SK-N-SH (cell line): ENCODE measurements around the gene GALNT11. TPM values are rescaled to one million over a fixed set of nuclear protein-coding genes. Genes with fewer than 3 reads are reported as not detected.
A peak's percentile ranks its signal among the peaks of the same experiment; 100 is the strongest.

Experiments
- CTCF ChIP-seq: fragments of 200-600 bp; sonication (generic); IDR thresholded peaks from 2 replicates; pipeline ENCODE4 v1.6.1; 2017; ENCODE audit warnings: antibody characterized with exemption, mild to moderate bottlenecking, moderate library complexity
- ELF1 ChIP-seq: IDR thresholded peaks from 2 replicates; pipeline ENCODE4 v1.4.0; 2012
- EP300 ChIP-seq, 2 experiments: IDR thresholded peaks; 2 replicates each; pipeline versions ENCODE4 v1.4.0 to v1.6.1; 2012; ENCODE audit warnings: borderline replicate concordance in 1 of 2, low read depth in 1 of 2, low read length in 1 of 2
- EZH2phosphoT487 ChIP-seq: fragments of 200-600 bp; sonication (generic); IDR thresholded peaks from 2 replicates; pipeline ENCODE4 v1.6.1; 2017; ENCODE audit warnings: low read depth, mixed run types, mild to moderate bottlenecking, antibody characterized with exemption, moderate library complexity, borderline replicate concordance
- FOSL2 ChIP-seq: IDR thresholded peaks from 2 replicates; pipeline ENCODE4 v1.4.0; 2012; ENCODE audit warnings: low read depth, mild to moderate bottlenecking, moderate library complexity, borderline replicate concordance
- FOXJ3 ChIP-seq: sonication (generic); formaldehyde crosslinking; IDR thresholded peaks from 2 replicates; pipeline ENCODE4 v1.5.1; 2020; ENCODE audit warnings: mild to moderate bottlenecking, missing genetic modification reagents
- FOXM1 ChIP-seq: IDR thresholded peaks from 2 replicates; pipeline ENCODE4 v1.4.0; 2012; ENCODE audit warnings: low read depth, mild to moderate bottlenecking
- GATA2 ChIP-seq: sonication (generic); formaldehyde crosslinking; IDR thresholded peaks from 2 replicates; pipeline ENCODE4 v1.5.0; 2020; ENCODE audit warnings: mild to moderate bottlenecking, missing genetic modification reagents
- IRF3 ChIP-seq: fragments of 150-350 bp; IDR thresholded peaks from 2 replicates; pipeline ENCODE4 v1.6.1; 2016; ENCODE audit warnings: mild to moderate bottlenecking, low read depth, low read length
- JUND ChIP-seq: IDR thresholded peaks from 2 replicates; pipeline ENCODE4 v1.4.0; 2012
- MAX ChIP-seq: IDR thresholded peaks from 2 replicates; pipeline ENCODE4 v1.4.0; 2012; ENCODE audit warnings: low read depth
- MEF2A ChIP-seq: IDR thresholded peaks from 2 replicates; pipeline ENCODE4 v1.4.0; 2012; ENCODE audit warnings: low read depth, borderline replicate concordance
- MXI1 ChIP-seq: IDR thresholded peaks from 2 replicates; pipeline ENCODE4 v1.6.1; 2012; ENCODE audit warnings: mild to moderate bottlenecking, low read depth, low read length, improper control_type of control experiment
- NRF1 ChIP-seq: IDR thresholded peaks from 2 replicates; pipeline ENCODE4 v1.6.1; 2012; ENCODE audit warnings: low read depth, mild to moderate bottlenecking, low read length
- PBX3 ChIP-seq: IDR thresholded peaks from 2 replicates; pipeline ENCODE4; 2012
- POLR2AphosphoS5 ChIP-seq: IDR thresholded peaks from 2 replicates; pipeline ENCODE4 v1.6.1; 2012; ENCODE audit warnings: low read depth, low read length
- RAD21 ChIP-seq: IDR thresholded peaks from 2 replicates; pipeline ENCODE4 v1.6.1; 2012; ENCODE audit warnings: mild to moderate bottlenecking, low read length
- RFX5 ChIP-seq: IDR thresholded peaks from 2 replicates; pipeline ENCODE4 v1.6.1; 2012; ENCODE audit warnings: mild to moderate bottlenecking, improper control_type of control experiment, low read length
- RXRA ChIP-seq: IDR thresholded peaks from 2 replicates; pipeline ENCODE4 v1.4.0; 2012; ENCODE audit warnings: low read depth, mild to moderate bottlenecking, borderline replicate concordance
- SMC3 ChIP-seq: IDR thresholded peaks from 2 replicates; pipeline ENCODE4 v1.6.1; 2012; ENCODE audit warnings: low read depth, low read length, improper control_type of control experiment
- TAF1 ChIP-seq: IDR thresholded peaks from 2 replicates; pipeline ENCODE4 v1.6.1; 2012; ENCODE audit warnings: low read depth, mild to moderate bottlenecking, low read length, moderate library complexity, borderline replicate concordance
- TCF12 ChIP-seq: IDR thresholded peaks from 2 replicates; pipeline ENCODE4 v1.4.0; 2012
- TEAD4 ChIP-seq: IDR thresholded peaks from 2 replicates; pipeline ENCODE4 v1.4.0; 2012; ENCODE audit warnings: mild to moderate bottlenecking, borderline replicate concordance; ENCODE audit not compliant: insufficient read depth
- USF2 ChIP-seq: fragments of 150-350 bp; IDR thresholded peaks from 2 replicates; pipeline ENCODE4 v1.6.1; 2017; ENCODE audit warnings: antibody characterized with exemption, low read length, low read depth, borderline replicate concordance
- ZBTB33 ChIP-seq: IDR thresholded peaks from 2 replicates; pipeline ENCODE4 v1.4.0; 2012; ENCODE audit warnings: low read depth, borderline replicate concordance
- polyA plus RNA-seq, 3 experiments: library from polyadenylated mRNA; depleted of rRNA; stranded (reverse); fragments of >200 nt; gene quantifications; 2 replicates each; pipeline ENCODE4 v1.2.3, GENCODE V29; 2012

The GALNT11 gene
- polyA plus RNA-seq, 1 of the 3 experiments (the other 2 are of a cell fraction): 70.0 TPM

GRCh38 chr7:152145853-152146466 is 120.5 kb downstream of the GALNT11 start (continued):
- TF ChIP-seq ZBTB33 (no peak), PBX3 (peak; percentile 43), MEF2A (peak; percentile 82; the same call in 1 of the 2 replicates), TEAD4 (peak; percentile 63; the same call in 1 of the 2 replicates), EP300 (IDR thresholded peaks at IDR 0.05; ENCODE audit: borderline replicate concordance in 1 of 2, low read depth in 1 of 2, low read length in 1 of 2) (peak in 1 of 2 experiments; percentile 69; a peak in 1 of 4 replicates), GATA2 (no peak), IRF3 (no peak), NRF1 (no peak), JUND (peak; percentile 67), TCF12 (peak; percentile 77), MXI1 (no peak), FOSL2 (peak; percentile 55), FOXJ3 (CRISPR knock-in tag) (no peak), CTCF (peak; percentile 96), FOXM1 (no peak), EZH2phosphoT487 (no peak), USF2 (no peak), ELF1 (no peak), RFX5 (no peak), RAD21 (peak; percentile 76), RXRA (no peak), MAX (no peak), TAF1 (no peak), POLR2AphosphoS5 (no peak), SMC3 (peak; percentile 61)
